Measurements from ENCODE around the gene PRCP.

PRCP gene

GRCh38 chr11:82845356-82846353 lies 54.6 kb downstream of the PRCP start:
- no peaks in the 10 kb centered on the region for H3K36me3 ChIP-seq (replicated peaks)
- DNase-seq, result no peak
- no peaks in the 10 kb centered on the region for H3K27me3 ChIP-seq (replicated peaks)
- no peak overlapping the region for H3K4me3 ChIP-seq (ENCODE audit: low read depth, low read length)
- H3K27ac ChIP-seq, result no peak overlapping the region
- no peak for TF ChIP-seq CTCF (IDR thresholded peaks at IDR 0.05; ENCODE audit: low read depth, low read length, missing control alignments)
- in situ Hi-C loops (cut with HindIII; ENCODE audit: low pct_ligation_motif_present, low sequenced_read_pairs), result no loop called here

- in situ Hi-C loops (cut with HindIII; ENCODE audit: low pct_ligation_motif_present, low sequenced_read_pairs), result no loop called here
- no peaks in the 10 kb centered on the region for H3K36me3 ChIP-seq (replicated peaks)
- no peak overlapping the region for H3K27ac ChIP-seq
- DNase-seq, result no peak
- no peaks in the 10 kb centered on the region for H3K27me3 ChIP-seq (replicated peaks)
- no peak for TF ChIP-seq CTCF (IDR thresholded peaks at IDR 0.05; ENCODE audit: low read depth, low read length, missing control alignments)
- H3K4me3 ChIP-seq (ENCODE audit: low read depth, low read length), result no peak overlapping the region
Measured at GRCh38 chr11:82843057-82843795, 57.0 kb downstream of the PRCP start.

GRCh38 chr11:82842019-82842418 lies 58.2 kb downstream of the PRCP start:
- TF ChIP-seq CTCF (IDR thresholded peaks at IDR 0.05; ENCODE audit: low read depth, low read length, missing control alignments), result no peak
- no peak overlapping the region for H3K27ac ChIP-seq

GRCh38 chr11:82837650-82838049 lies 62.6 kb downstream of the PRCP start:
- H3K36me3 ChIP-seq (replicated peaks), result no peaks in the 10 kb centered on the region

More at GRCh38 chr11:82842019-82842418, 58.2 kb downstream of the PRCP start:
- in situ Hi-C loops (cut with HindIII; ENCODE audit: low pct_ligation_motif_present, low sequenced_read_pairs), result no loop called here
- H3K27me3 ChIP-seq (replicated peaks), result no peaks in the 10 kb centered on the region
- H3K36me3 ChIP-seq (replicated peaks), result no peaks in the 10 kb centered on the region
- H3K4me3 ChIP-seq (ENCODE audit: low read depth, low read length), result no peak overlapping the region
- no peak for DNase-seq

GRCh38 chr11:82832983-82833382 lies 67.2 kb downstream of the PRCP start:
- DNase-seq, result no peak
- Histone ChIP-seq H3K27ac (no peak overlapping the region), H3K27me3 (replicated peaks) (no peaks in the 10 kb centered on the region), H3K36me3 (replicated peaks) (no peaks in the 10 kb centered on the region), H3K4me3 (ENCODE audit: low read depth, low read length) (no peak overlapping the region)
- TF ChIP-seq CTCF (IDR thresholded peaks at IDR 0.05; ENCODE audit: low read depth, low read length, missing control alignments), result no peak
- in situ Hi-C loops (cut with HindIII; ENCODE audit: low pct_ligation_motif_present, low sequenced_read_pairs), result no loop called here

More at GRCh38 chr11:82837650-82838049, 62.6 kb downstream of the PRCP start:
- Histone ChIP-seq H3K27ac (no peak overlapping the region), H3K27me3 (replicated peaks) (no peaks in the 10 kb centered on the region), H3K4me3 (ENCODE audit: low read depth, low read length) (no peak overlapping the region)
- in situ Hi-C loops (cut with HindIII; ENCODE audit: low pct_ligation_motif_present, low sequenced_read_pairs), result no loop called here
- no peak for DNase-seq
- no peak for TF ChIP-seq CTCF (IDR thresholded peaks at IDR 0.05; ENCODE audit: low read depth, low read length, missing control alignments)

Measured in brain microvascular endothelial cell (primary cell).